Parathyroid adenoma (tissue), 2 donors: ENCODE data around the gene ODAPH.

ENCODE experiments used
- H2AFZ ChIP-seq: fragments of 300-600 bp; sonication (generic); one replicate; pipeline ENCODE4 v1.7.0; 2017; ENCODE audit warnings: antibody characterized with exemption, mild to moderate bottlenecking
- H3K27ac ChIP-seq: fragments of 300-600 bp; sonication (generic); one replicate; pipeline ENCODE4 v1.7.0; 2017
- H3K27me3 ChIP-seq: fragments of 300-600 bp; sonication (generic); one replicate; pipeline ENCODE4 v1.7.0; 2017; ENCODE audit warnings: low read length; ENCODE audit not compliant: control insufficient read depth, insufficient read depth
- H3K36me3 ChIP-seq: fragments of 300-600 bp; sonication (generic); one replicate; pipeline ENCODE4 v1.7.0; 2017; ENCODE audit warnings: low read length; ENCODE audit not compliant: control insufficient read depth, insufficient read depth
- H3K4me1 ChIP-seq: fragments of 300-600 bp; sonication (generic); one replicate; pipeline ENCODE4 v1.7.0; 2017; ENCODE audit warnings: control low read depth
- H3K4me2 ChIP-seq: fragments of 300-600 bp; sonication (generic); one replicate; pipeline ENCODE4 v1.7.0; 2017; ENCODE audit warnings: low read length
- H3K4me3 ChIP-seq: fragments of 300-600 bp; sonication (generic); one replicate; pipeline ENCODE4 v1.7.0; 2017; ENCODE audit warnings: low read depth, low read length
- H3K79me2 ChIP-seq: fragments of 300-600 bp; sonication (generic); one replicate; pipeline ENCODE4 v1.7.0; 2017; ENCODE audit warnings: control low read depth
- H3K9ac ChIP-seq: fragments of 300-600 bp; sonication (generic); one replicate; pipeline ENCODE4 v1.7.0; 2017; ENCODE audit warnings: mild to moderate bottlenecking
- H3K9me3 ChIP-seq: fragments of 300-600 bp; sonication (generic); one replicate; pipeline ENCODE4 v1.7.0; 2017; ENCODE audit warnings: low read length; ENCODE audit not compliant: control insufficient read depth
- TF ChIP-seq, protein P1 (sequence below): fragments of 300-600 bp; sonication (generic); IDR thresholded peaks from one replicate; pipeline ENCODE4 v1.7.0; 2017; ENCODE audit warnings: antibody characterized with exemption, mild to moderate bottlenecking
- donor health status: primary hyperparathyroidism.

Gene ODAPH

GRCh38 chr4:75565481-75565880 is 9.6 kb downstream of the ODAPH start:
- no peak overlapping the region for H3K27ac ChIP-seq
- H2AFZ ChIP-seq, result no peak overlapping the region
- no peak overlapping the region for H3K4me2 ChIP-seq
- no peaks in the 10 kb centered on the region for H3K36me3 ChIP-seq
- TF ChIP-seq, protein P1, sequence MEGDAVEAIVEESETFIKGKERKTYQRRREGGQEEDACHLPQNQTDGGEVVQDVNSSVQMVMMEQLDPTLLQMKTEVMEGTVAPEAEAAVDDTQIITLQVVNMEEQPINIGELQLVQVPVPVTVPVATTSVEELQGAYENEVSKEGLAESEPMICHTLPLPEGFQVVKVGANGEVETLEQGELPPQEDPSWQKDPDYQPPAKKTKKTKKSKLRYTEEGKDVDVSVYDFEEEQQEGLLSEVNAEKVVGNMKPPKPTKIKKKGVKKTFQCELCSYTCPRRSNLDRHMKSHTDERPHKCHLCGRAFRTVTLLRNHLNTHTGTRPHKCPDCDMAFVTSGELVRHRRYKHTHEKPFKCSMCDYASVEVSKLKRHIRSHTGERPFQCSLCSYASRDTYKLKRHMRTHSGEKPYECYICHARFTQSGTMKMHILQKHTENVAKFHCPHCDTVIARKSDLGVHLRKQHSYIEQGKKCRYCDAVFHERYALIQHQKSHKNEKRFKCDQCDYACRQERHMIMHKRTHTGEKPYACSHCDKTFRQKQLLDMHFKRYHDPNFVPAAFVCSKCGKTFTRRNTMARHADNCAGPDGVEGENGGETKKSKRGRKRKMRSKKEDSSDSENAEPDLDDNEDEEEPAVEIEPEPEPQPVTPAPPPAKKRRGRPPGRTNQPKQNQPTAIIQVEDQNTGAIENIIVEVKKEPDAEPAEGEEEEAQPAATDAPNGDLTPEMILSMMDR, result no peak
- no peaks in the 10 kb centered on the region for H3K9me3 ChIP-seq
- H3K4me1 ChIP-seq, result no peaks in the 10 kb centered on the region
- no peaks in the 10 kb centered on the region for H3K79me2 ChIP-seq
- H3K27me3 ChIP-seq, result no peaks in the 10 kb centered on the region
- no peak overlapping the region for H3K4me3 ChIP-seq
- H3K9ac ChIP-seq, result no peak overlapping the region

GRCh38 chr4:75566911-75567310 is 11.0 kb downstream of the ODAPH start:
- H3K27me3 ChIP-seq, result no peaks in the 10 kb centered on the region
- TF ChIP-seq, protein P1, result no peak
- H3K4me3 ChIP-seq, result no peak overlapping the region

GRCh38 chr4:75567725-75568124 is 11.9 kb downstream of the ODAPH start:
- Histone ChIP-seq H2AFZ (no peak overlapping the region), H3K79me2 (no peaks in the 10 kb centered on the region), H3K36me3 (no peaks in the 10 kb centered on the region), H3K27ac (no peak overlapping the region), H3K9ac (no peak overlapping the region), H3K4me2 (no peak overlapping the region), H3K27me3 (no peaks in the 10 kb centered on the region), H3K9me3 (no peaks in the 10 kb centered on the region), H3K4me3 (no peak overlapping the region), H3K4me1 (no peaks in the 10 kb centered on the region)
- TF ChIP-seq, protein P1, result no peak

More at GRCh38 chr4:75566911-75567310, 11.0 kb downstream of the ODAPH start:
- no peaks in the 10 kb centered on the region for H3K79me2 ChIP-seq
- H3K36me3 ChIP-seq, result no peaks in the 10 kb centered on the region
- H3K27ac ChIP-seq, result no peak overlapping the region
- no peak overlapping the region for H3K4me2 ChIP-seq
- H2AFZ ChIP-seq, result no peak overlapping the region
- H3K9me3 ChIP-seq, result no peaks in the 10 kb centered on the region
- H3K9ac ChIP-seq, result no peak overlapping the region
- H3K4me1 ChIP-seq, result no peaks in the 10 kb centered on the region

DNA sequence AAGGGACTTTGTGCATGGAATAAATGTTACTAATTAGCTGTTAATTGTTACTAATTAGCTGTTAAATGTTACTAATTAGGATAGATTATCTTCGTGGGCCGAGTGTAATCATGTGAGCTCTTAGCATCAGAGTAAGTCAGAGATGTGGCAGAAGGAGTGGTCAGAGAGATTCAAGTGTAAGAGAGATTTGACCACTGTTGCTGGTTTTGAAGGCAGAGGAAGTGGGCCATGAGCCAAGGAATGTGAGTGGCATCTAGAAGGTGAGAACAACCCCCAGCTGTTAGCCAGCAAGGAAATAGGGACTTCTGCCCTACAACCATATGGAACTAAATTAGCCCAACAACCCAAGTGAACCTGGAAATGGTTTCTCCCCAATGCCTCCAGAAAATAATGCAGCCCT is 28.2 kb downstream of the ODAPH start:
- Histone ChIP-seq H3K9ac (no peak overlapping the region), H3K27ac (no peak overlapping the region), H3K27me3 (no peaks in the 10 kb centered on the region), H3K79me2 (no peaks in the 10 kb centered on the region), H3K4me2 (no peak overlapping the region), H3K9me3 (no peaks in the 10 kb centered on the region), H3K4me3 (no peak overlapping the region), H3K4me1 (no peaks in the 10 kb centered on the region), H2AFZ (no peak overlapping the region), H3K36me3 (peaks cover 3% of the 10 kb centered on the region)
- TF ChIP-seq, protein P1, result no peak

DNA sequence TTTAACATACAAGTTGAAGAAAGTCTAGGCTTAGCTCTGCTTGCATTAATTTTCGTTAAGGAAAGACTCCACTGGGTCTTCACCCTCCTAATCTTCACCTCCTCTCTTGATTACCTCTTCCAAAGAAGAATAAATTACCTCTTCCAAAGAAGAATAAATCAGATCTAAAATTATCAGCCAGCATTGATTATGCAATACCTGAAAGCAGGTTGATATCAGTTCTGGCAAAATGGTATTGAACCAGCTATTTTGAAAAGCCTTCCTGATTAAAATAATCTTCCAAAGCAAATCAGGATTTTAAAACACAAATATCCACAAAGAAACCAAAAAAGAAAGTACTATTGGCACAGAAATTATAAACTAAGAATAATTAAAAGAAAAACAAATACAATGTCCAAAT is 37.5 kb downstream of the ODAPH start:
- no peaks in the 10 kb centered on the region for H3K36me3 ChIP-seq
- no peaks in the 10 kb centered on the region for H3K27me3 ChIP-seq
- no peak overlapping the region for H3K27ac ChIP-seq
- H2AFZ ChIP-seq, result no peak overlapping the region
- no peak overlapping the region for H3K4me2 ChIP-seq
- no peaks in the 10 kb centered on the region for H3K9me3 ChIP-seq
- H3K9ac ChIP-seq, result no peak overlapping the region
- H3K4me3 ChIP-seq, result no peak overlapping the region
- TF ChIP-seq, protein P1, result no peak
- no peaks in the 10 kb centered on the region for H3K4me1 ChIP-seq
- no peaks in the 10 kb centered on the region for H3K79me2 ChIP-seq
